Measurements from ENCODE around the gene PDCD11.

DNA sequence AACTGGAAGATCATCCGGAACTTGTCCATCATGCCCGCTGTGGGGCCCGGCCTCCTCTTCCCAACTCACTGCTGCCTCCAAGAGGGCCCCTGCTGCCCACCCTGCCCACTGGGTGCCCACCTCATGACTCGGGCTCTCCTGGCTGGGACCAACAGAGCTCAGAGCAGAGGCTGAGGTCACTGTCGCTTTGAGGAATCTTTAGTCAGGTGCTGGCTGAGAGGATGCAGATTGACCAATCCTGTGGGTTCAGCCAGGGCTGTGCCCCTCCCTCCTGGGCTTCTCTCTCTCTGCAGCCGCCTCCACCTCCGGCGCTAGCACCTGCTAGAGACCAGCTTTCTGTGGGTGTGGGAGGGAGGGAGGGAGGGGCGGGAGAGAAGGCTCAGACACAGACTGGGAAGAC, 62.3 kb downstream of the PDCD11 start, which contains the start of gene CALHM1:
- TF ChIP-seq, protein P1, sequence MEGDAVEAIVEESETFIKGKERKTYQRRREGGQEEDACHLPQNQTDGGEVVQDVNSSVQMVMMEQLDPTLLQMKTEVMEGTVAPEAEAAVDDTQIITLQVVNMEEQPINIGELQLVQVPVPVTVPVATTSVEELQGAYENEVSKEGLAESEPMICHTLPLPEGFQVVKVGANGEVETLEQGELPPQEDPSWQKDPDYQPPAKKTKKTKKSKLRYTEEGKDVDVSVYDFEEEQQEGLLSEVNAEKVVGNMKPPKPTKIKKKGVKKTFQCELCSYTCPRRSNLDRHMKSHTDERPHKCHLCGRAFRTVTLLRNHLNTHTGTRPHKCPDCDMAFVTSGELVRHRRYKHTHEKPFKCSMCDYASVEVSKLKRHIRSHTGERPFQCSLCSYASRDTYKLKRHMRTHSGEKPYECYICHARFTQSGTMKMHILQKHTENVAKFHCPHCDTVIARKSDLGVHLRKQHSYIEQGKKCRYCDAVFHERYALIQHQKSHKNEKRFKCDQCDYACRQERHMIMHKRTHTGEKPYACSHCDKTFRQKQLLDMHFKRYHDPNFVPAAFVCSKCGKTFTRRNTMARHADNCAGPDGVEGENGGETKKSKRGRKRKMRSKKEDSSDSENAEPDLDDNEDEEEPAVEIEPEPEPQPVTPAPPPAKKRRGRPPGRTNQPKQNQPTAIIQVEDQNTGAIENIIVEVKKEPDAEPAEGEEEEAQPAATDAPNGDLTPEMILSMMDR (conservative IDR thresholded peaks at IDR 0.05; ENCODE audit: low read length) = no peak
- no peak for TF ChIP-seq EZH2phosphoT487 (IDR thresholded peaks at IDR 0.05; ENCODE audit: borderline replicate concordance)
